ENCODE results near the gene FARS2.

Gene FARS2

GRCh38 chr6:5814901-5815300 lies 553.6 kb downstream of the FARS2 start:
- Histone ChIP-seq H3K4me3 (ENCODE audit: low read depth, low read length) (no peak overlapping the region), H3K4me1 (ENCODE audit: control insufficient read depth, insufficient read depth, low read length) (no peaks in the 10 kb centered on the region), H3K27ac (ENCODE audit: extremely low read depth, low read depth, low read length) (no peak overlapping the region), H3K9me3 (ENCODE audit: control insufficient read depth, insufficient read depth, low read depth, low read length) (no peaks in the 10 kb centered on the region), H3K36me3 (ENCODE audit: control insufficient read depth in 2 of 2, insufficient read depth in 1 of 2, low read length in 2 of 2) (no peaks in the 10 kb centered on the region)
- TF ChIP-seq ZBTB17 (tag by site-specific recombination; IDR thresholded peaks at IDR 0.05), result no peak
- no peak for TF ChIP-seq ATF2 (tag by site-specific recombination; IDR thresholded peaks at IDR 0.05; ENCODE audit: low read depth)
- no peak for TF ChIP-seq OVOL3 (tag by site-specific recombination; IDR thresholded peaks at IDR 0.05)
- no peak for TF ChIP-seq ZNF610 (tag by site-specific recombination; IDR thresholded peaks at IDR 0.05; ENCODE audit: borderline replicate concordance)
- TF ChIP-seq ZNF354C (tag by site-specific recombination; IDR thresholded peaks at IDR 0.05; ENCODE audit: borderline replicate concordance, low read depth), result no peak
- no peak for TF ChIP-seq PATZ1 (tag by site-specific recombination; IDR thresholded peaks at IDR 0.05)
- TF ChIP-seq ZNF302 (tag by site-specific recombination; IDR thresholded peaks at IDR 0.05; ENCODE audit: low read depth), result no peak
- TF ChIP-seq, protein P1, sequence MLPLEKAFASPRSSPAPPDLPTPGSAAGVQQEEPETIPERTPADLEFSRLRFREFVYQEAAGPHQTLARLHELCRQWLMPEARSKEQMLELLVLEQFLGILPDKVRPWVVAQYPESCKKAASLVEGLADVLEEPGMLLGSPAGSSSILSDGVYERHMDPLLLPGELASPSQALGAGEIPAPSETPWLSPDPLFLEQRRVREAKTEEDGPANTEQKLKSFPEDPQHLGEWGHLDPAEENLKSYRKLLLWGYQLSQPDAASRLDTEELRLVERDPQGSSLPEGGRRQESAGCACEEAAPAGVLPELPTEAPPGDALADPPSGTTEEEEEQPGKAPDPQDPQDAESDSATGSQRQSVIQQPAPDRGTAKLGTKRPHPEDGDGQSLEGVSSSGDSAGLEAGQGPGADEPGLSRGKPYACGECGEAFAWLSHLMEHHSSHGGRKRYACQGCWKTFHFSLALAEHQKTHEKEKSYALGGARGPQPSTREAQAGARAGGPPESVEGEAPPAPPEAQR (tag by site-specific recombination; IDR thresholded peaks at IDR 0.05), result no peak
- TF ChIP-seq, protein P2, sequence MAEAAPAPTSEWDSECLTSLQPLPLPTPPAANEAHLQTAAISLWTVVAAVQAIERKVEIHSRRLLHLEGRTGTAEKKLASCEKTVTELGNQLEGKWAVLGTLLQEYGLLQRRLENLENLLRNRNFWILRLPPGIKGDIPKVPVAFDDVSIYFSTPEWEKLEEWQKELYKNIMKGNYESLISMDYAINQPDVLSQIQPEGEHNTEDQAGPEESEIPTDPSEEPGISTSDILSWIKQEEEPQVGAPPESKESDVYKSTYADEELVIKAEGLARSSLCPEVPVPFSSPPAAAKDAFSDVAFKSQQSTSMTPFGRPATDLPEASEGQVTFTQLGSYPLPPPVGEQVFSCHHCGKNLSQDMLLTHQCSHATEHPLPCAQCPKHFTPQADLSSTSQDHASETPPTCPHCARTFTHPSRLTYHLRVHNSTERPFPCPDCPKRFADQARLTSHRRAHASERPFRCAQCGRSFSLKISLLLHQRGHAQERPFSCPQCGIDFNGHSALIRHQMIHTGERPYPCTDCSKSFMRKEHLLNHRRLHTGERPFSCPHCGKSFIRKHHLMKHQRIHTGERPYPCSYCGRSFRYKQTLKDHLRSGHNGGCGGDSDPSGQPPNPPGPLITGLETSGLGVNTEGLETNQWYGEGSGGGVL (tag by site-specific recombination; IDR thresholded peaks at IDR 0.05), result no peak
- no peak for TF ChIP-seq ZNF704 (tag by site-specific recombination; IDR thresholded peaks at IDR 0.05)
- TF ChIP-seq ZNF311 (tag by site-specific recombination; IDR thresholded peaks at IDR 0.05; ENCODE audit: borderline replicate concordance), result no peak
- TF ChIP-seq GLIS1 (tag by site-specific recombination; IDR thresholded peaks at IDR 0.05), result no peak
- TF ChIP-seq, protein P3, sequence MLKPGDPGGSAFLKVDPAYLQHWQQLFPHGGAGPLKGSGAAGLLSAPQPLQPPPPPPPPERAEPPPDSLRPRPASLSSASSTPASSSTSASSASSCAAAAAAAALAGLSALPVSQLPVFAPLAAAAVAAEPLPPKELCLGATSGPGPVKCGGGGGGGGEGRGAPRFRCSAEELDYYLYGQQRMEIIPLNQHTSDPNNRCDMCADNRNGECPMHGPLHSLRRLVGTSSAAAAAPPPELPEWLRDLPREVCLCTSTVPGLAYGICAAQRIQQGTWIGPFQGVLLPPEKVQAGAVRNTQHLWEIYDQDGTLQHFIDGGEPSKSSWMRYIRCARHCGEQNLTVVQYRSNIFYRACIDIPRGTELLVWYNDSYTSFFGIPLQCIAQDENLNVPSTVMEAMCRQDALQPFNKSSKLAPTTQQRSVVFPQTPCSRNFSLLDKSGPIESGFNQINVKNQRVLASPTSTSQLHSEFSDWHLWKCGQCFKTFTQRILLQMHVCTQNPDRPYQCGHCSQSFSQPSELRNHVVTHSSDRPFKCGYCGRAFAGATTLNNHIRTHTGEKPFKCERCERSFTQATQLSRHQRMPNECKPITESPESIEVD (tag by site-specific recombination; IDR thresholded peaks at IDR 0.05), result no peak
- no peak for TF ChIP-seq FEZF1 (tag by site-specific recombination; IDR thresholded peaks at IDR 0.05)
- no peak for TF ChIP-seq ZNF677 (tag by site-specific recombination; IDR thresholded peaks at IDR 0.05)
- CTCF ChIA-PET, result no interaction called here
- POLR2A ChIA-PET, result no interaction called here

DNA sequence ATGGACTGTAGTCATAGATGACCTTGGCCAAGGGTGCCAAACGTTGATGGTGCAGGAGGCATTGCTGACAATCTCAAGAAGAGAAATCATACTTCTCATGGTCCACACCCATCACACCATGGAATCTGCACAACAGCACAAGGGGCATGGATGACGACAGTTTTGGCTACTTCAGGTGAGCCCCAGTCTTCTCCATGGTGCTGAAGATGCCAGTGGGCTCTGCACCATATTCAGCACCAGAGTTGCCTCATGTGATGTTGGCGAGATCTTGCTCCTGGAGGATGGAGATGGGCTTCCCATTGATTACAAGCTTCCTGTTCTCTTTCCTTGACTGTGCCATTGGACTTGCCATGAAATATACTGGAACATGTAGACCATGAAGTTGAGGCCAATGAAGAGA lies 556.6 kb downstream of the FARS2 start:
- no peak overlapping the region for H3K27ac ChIP-seq (ENCODE audit: extremely low read depth, low read depth, low read length)
- ChIA-PET CTCF (no interaction called here), POLR2A (no interaction called here)
- TF ChIP-seq REST (tag by site-specific recombination; IDR thresholded peaks at IDR 0.05) (peak; percentile 87), KLF10 (tag by site-specific recombination; IDR thresholded peaks at IDR 0.05) (no peak)
- H3K4me1 ChIP-seq (ENCODE audit: control insufficient read depth, insufficient read depth, low read length), result no peaks in the 10 kb centered on the region
- no peak overlapping the region for H3K4me3 ChIP-seq (ENCODE audit: low read depth, low read length)
- no peaks in the 10 kb centered on the region for H3K36me3 ChIP-seq (ENCODE audit: control insufficient read depth in 2 of 2, insufficient read depth in 1 of 2, low read length in 2 of 2)
- no peaks in the 10 kb centered on the region for H3K9me3 ChIP-seq (ENCODE audit: control insufficient read depth, insufficient read depth, low read depth, low read length)
